Peyer's patch (tissue), 4 donors: ENCODE measurements around the gene HSPA12B. TPM values are rescaled to one million over a fixed set of nuclear protein-coding genes. Genes with fewer than 3 reads are reported as not detected.
"Not testable (repeated sequence)": the region's sequence is repeated elsewhere in the genome, so short reads cannot be mapped to it uniquely, and the experiment has no call there.

ENCODE experiments used
- DNase-seq, 3 donors: peaks; one replicate each; pipeline ENCODE4 v3.0.0-alpha.2; 2017 to 2019
- H3K27ac ChIP-seq, 4 donors: fragments of 200-600 bp; sonication (generic); one replicate each; pipeline ENCODE4 v1.5.1; 2016 to 2019
- H3K27me3 ChIP-seq, 2 donors: fragments of 200-600 bp; sonication (generic); one replicate each; pipeline ENCODE4 v1.5.1; 2019
- H3K36me3 ChIP-seq, 3 donors: fragments of 200-600 bp; sonication (generic); one replicate each; pipeline ENCODE4 v1.5.1; 2016 to 2019
- H3K4me1 ChIP-seq, 4 donors: fragments of 200-600 bp; sonication (generic); one replicate each; pipeline ENCODE4 v1.5.1; 2016 to 2019
- H3K4me3 ChIP-seq, 4 donors: fragments of 200-600 bp; sonication (generic); 1 replicate in 3 of 4; 2 replicates in 1 of 4; pipeline ENCODE4 v1.5.1; 2016 to 2019; ENCODE audit warnings: mild to moderate bottlenecking in 1 of 4
- H3K9me3 ChIP-seq, 4 donors: fragments of 200-600 bp; sonication (generic); one replicate each; pipeline ENCODE4 v1.5.1; 2016 to 2019; ENCODE audit warnings: mild to moderate bottlenecking in 1 of 4
- CTCF ChIP-seq, 6 experiments: fragments of 450-650 bp in 4 of 6; fragments of 200-600 bp in 2 of 6; sonication (generic) in 1 of 6; IDR thresholded peaks; one replicate each; pipeline ENCODE4 v1.5.1; 2017 to 2019; ENCODE audit warnings: antibody characterized with exemption in 6 of 6, mild to moderate bottlenecking in 3 of 6, moderate library complexity in 1 of 6
- POLR2A ChIP-seq, 2 donors: fragments of 450-650 bp; IDR thresholded peaks; one replicate each; pipeline ENCODE4 v1.5.1; 2017; ENCODE audit warnings: antibody characterized with exemption in 2 of 2, mild to moderate bottlenecking in 2 of 2, moderate library complexity in 2 of 2
- total RNA-seq, 4 donors: library from RNA; depleted of rRNA; stranded (reverse); fragments of >200 nt; gene quantifications; one replicate each; pipeline ENCODE4 v1.1.0, GENCODE V29; 2016

Gene HSPA12B
- total RNA-seq, 4 donors from 2014 or later: 1.2 to 4.3 (median 2.3) TPM

GRCh38 chr20:3786665-3787323 lies 54.3 kb downstream of the HSPA12B start, which contains the start of gene CENPB:
Gene CENPB (minus strand): TSS chr20:3786740. CDS start chr20:3786483, 257 bp downstream.
- peak; percentile 89 to 96 (median 95) for DNase-seq
- H3K4me3 ChIP-seq: peak within 1 kb of the TSS; percentile 44 to 79 (median 62)
- peaks cover 0 to 11% (median 0%) of the 10 kb centered on the region in 3 donors for H3K36me3 ChIP-seq
- peak; percentile 71 to 93 (median 86) for TF ChIP-seq CTCF (IDR thresholded peaks at IDR 0.05)
- no peak for TF ChIP-seq POLR2A (IDR thresholded peaks at IDR 0.05)
- no peaks in the 10 kb centered on the region for H3K27me3 ChIP-seq
- H3K27ac ChIP-seq: peak within 1 kb of the TSS; percentile 70 to 87 (median 80)
- no peaks in the 10 kb centered on the region for H3K9me3 ChIP-seq
- H3K4me1 ChIP-seq: peaks cover 0 to 56% (median 10%) of the 10 kb centered on the region in 4 donors

- H3K27ac ChIP-seq: no peak overlapping the region
- H3K4me3 ChIP-seq: peak overlapping the region in 2 of 4 donors; percentile 26 to 40
- peaks cover 0 to 11% (median 0%) of the 10 kb centered on the region in 3 donors for H3K36me3 ChIP-seq
- H3K27me3 ChIP-seq: no peaks in the 10 kb centered on the region
- no peak for TF ChIP-seq CTCF (IDR thresholded peaks at IDR 0.05)
- TF ChIP-seq POLR2A (IDR thresholded peaks at IDR 0.05): no peak
- no peak for DNase-seq
- peaks cover 0 to 56% (median 10%) of the 10 kb centered on the region in 4 donors for H3K4me1 ChIP-seq
- no peaks in the 10 kb centered on the region for H3K9me3 ChIP-seq
Observed at GRCh38 chr20:3787324-3788014, 55.0 kb downstream of the HSPA12B start.

- H3K27me3 ChIP-seq: no peaks in the 10 kb centered on the region
- DNase-seq: peak in 1 of 3 donors; percentile 84
Observed at GRCh38 chr20:3788685-3789155, 56.2 kb downstream of the HSPA12B start.

GRCh38 chr20:3789201-3789600 lies 56.7 kb downstream of the HSPA12B start:
- peaks cover 0 to 43% (median 10%) of the 10 kb centered on the region in 4 donors for H3K4me1 ChIP-seq
- H3K27ac ChIP-seq, H3K4me3 ChIP-seq, H3K27me3 ChIP-seq, DNase-seq, H3K9me3 ChIP-seq, H3K36me3 ChIP-seq: not testable (repeated sequence)

More at GRCh38 chr20:3788685-3789155, 56.2 kb downstream of the HSPA12B start:
- H3K36me3 ChIP-seq: peaks cover 0 to 11% (median 0%) of the 10 kb centered on the region in 3 donors
- peaks cover 0 to 47% (median 10%) of the 10 kb centered on the region in 4 donors for H3K4me1 ChIP-seq
- H3K27ac ChIP-seq: no peak overlapping the region
- no peaks in the 10 kb centered on the region for H3K9me3 ChIP-seq
- no peak for TF ChIP-seq POLR2A (IDR thresholded peaks at IDR 0.05)
- no peak for TF ChIP-seq CTCF (IDR thresholded peaks at IDR 0.05)
- no peak overlapping the region for H3K4me3 ChIP-seq

GRCh38 chr20:3794168-3794567 lies 61.7 kb downstream of the HSPA12B start:
- not testable (repeated sequence) for DNase-seq, H3K4me3 ChIP-seq, H3K27me3 ChIP-seq, H3K27ac ChIP-seq, H3K9me3 ChIP-seq, H3K36me3 ChIP-seq
- H3K4me1 ChIP-seq: peaks cover 12 to 28% (median 21%) of the 10 kb centered on the region in 4 donors

GRCh38 chr20:3794701-3795420 lies 62.4 kb downstream of the HSPA12B start:
- no peaks in the 10 kb centered on the region for H3K9me3 ChIP-seq
- no peaks in the 10 kb centered on the region for H3K27me3 ChIP-seq
- H3K36me3 ChIP-seq: no peaks in the 10 kb centered on the region
- DNase-seq: no peak
- TF ChIP-seq CTCF (IDR thresholded peaks at IDR 0.05) (no peak), POLR2A (IDR thresholded peaks at IDR 0.05) (no peak)
- H3K27ac ChIP-seq: peak overlapping the region; percentile 96 to 97 (median 96)
- peaks cover 16 to 34% (median 27%) of the 10 kb centered on the region in 4 donors for H3K4me1 ChIP-seq
- peak overlapping the region in 2 of 4 donors; percentile 76 to 85 for H3K4me3 ChIP-seq
